Endodermal cell (in vitro differentiated cells): ENCODE results near the gene RPL18. TPM values are rescaled to one million over a fixed set of nuclear protein-coding genes. Genes with fewer than 3 reads are reported as not detected.

Experiments used
- DNase-seq: peaks from one replicate; pipeline ENCODE4 v3.0.0-alpha.2; 2017
- H3K27ac ChIP-seq: 2 replicates; pipeline ENCODE4 v1.5.1; 2013; ENCODE audit warnings: mild to moderate bottlenecking, low read depth, low read length, moderate library complexity
- H3K27me3 ChIP-seq: 2 replicates; pipeline ENCODE4 v1.6.1; 2013; ENCODE audit warnings: mild to moderate bottlenecking, low read length, moderate library complexity; ENCODE audit not compliant: insufficient read depth, control insufficient read depth, poor library complexity, severe bottlenecking
- H3K36me3 ChIP-seq: 2 replicates; pipeline ENCODE4 v1.7.0; 2013; ENCODE audit warnings: mild to moderate bottlenecking, low read length, moderate library complexity; ENCODE audit not compliant: control insufficient read depth, insufficient read depth
- H3K4me1 ChIP-seq: one replicate; pipeline ENCODE4 v1.7.0; 2013; ENCODE audit warnings: low read length; ENCODE audit not compliant: control insufficient read depth, insufficient read depth
- H3K4me3 ChIP-seq: 2 replicates; pipeline ENCODE4 v1.5.1; 2013; ENCODE audit warnings: mild to moderate bottlenecking, low read length, moderate library complexity
- H3K9ac ChIP-seq: 2 replicates; pipeline ENCODE4 v1.6.1; 2013; ENCODE audit warnings: mild to moderate bottlenecking, low read length, moderate library complexity; ENCODE audit not compliant: poor library complexity, severe bottlenecking; ENCODE audit errors: extremely low read depth
- H3K9me3 ChIP-seq: 2 replicates; pipeline ENCODE4 v1.6.1; 2013; ENCODE audit warnings: mild to moderate bottlenecking, low read length, moderate library complexity; ENCODE audit not compliant: control insufficient read depth
- H3K27ac Mint-ChIP-seq: 2 replicates; pipeline ENCODE4 v1.8.0; 2020; ENCODE audit warnings: mixed read lengths
- H3K27me3 Mint-ChIP-seq: 2 replicates; pipeline ENCODE4 v1.8.0; 2021; ENCODE audit warnings: mild to moderate bottlenecking, mixed read lengths; ENCODE audit not compliant: insufficient read depth
- H3K36me3 Mint-ChIP-seq: 2 replicates; pipeline ENCODE4 v1.8.0; 2020; ENCODE audit warnings: low read depth, mixed read lengths
- H3K4me1 Mint-ChIP-seq: 2 replicates; pipeline ENCODE4 v1.8.0; 2020; ENCODE audit warnings: mixed read lengths
- H3K4me3 Mint-ChIP-seq: 2 replicates; pipeline ENCODE4 v1.8.0; 2020; ENCODE audit warnings: mild to moderate bottlenecking, moderate library complexity, mixed read lengths
- H3K9me3 Mint-ChIP-seq: 2 replicates; pipeline ENCODE4 v1.8.0; 2020; ENCODE audit warnings: mild to moderate bottlenecking, mixed read lengths
- WGBS, 2 experiments: methylation state at CpG; one replicate each; pipeline versions ENCODE4 v1.1.5 to v1.1.7; 2013; ENCODE audit warnings: missing lambda C conversion rate in 2 of 2, mixed read lengths in 1 of 2; ENCODE audit not compliant: insufficient coverage in 1 of 2, insufficient read length in 1 of 2; 5-methylcytosine and 5-hydroxymethylcytosine counted together
- total RNA-seq, 2 donors: library from RNA; stranded (reverse); fragmentation: NEBNext Ultra II Directional in 1 of 2; extraction: Animal tissue kit (Norgen Biotek cat#: 25700) in 1 of 2; gene quantifications; 2 replicates in 1 of 2; 3 replicates in 1 of 2; pipeline ENCODE4 v1.2.1, GENCODE V29; 2021
- TF ChIP-seq, protein P1 (sequence below): fragments of 200-600 bp; sonication (generic); conservative IDR thresholded peaks from 2 replicates; pipeline ENCODE4 v1.5.0; 2021; ENCODE audit warnings: antibody characterized with exemption, mild to moderate bottlenecking

The RPL18 gene
- total RNA-seq, 2 donors from 2014 or later, result 1,531 to 1,574 TPM

DNA sequence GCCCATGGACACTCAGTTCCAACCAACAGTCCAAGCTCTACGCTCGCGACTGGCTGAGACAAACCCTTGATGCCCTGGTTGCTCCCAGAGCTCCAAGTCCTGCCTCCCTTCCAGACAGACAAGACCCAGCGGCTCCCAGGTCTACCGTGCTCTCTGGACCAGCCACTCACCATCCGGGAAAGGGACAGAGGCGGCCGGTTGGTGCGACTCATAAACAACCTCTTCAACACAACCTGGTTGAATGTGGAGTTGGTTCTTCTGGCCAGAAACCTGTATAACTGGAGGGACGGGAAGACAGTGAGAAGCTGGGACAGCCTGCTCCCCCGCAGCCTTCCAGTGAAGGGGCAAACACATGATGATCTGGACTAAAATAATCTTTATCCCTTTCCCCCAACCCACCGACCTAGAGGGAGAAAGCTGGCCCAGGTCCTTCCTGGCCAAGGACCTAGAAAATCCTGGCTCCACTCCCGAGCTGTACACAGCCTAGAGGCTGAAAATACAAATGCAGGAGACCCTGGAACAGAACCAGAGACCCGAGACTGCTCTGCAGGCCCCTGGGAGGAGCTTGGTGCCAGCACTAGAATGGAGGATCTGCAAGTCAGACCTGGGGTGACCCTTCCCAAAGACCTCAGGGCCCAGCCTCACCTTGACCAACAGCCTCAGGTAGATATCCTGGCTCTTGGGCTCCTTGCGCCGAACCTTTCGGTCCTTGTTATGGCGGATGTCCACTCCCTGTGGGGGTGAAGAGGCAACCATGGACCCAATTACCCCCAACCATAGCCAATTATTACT is 1.6 kb downstream of the RPL18 start:
- peaks cover 34% of the 10 kb centered on the region for H3K36me3 Mint-ChIP-seq
- Histone ChIP-seq H3K4me3 (peak overlapping the region; percentile 100), H3K36me3 (peaks cover 33% of the 10 kb centered on the region), H3K27me3 (no peaks in the 10 kb centered on the region), H3K9me3 (no peaks in the 10 kb centered on the region), H3K4me1 (peaks cover 27% of the 10 kb centered on the region), H3K9ac (peak overlapping the region; percentile 100), H3K27ac (no peak overlapping the region)
- peaks cover 33% of the 10 kb centered on the region for H3K4me1 Mint-ChIP-seq
- DNase-seq, result peak; percentile 44
- H3K27ac Mint-ChIP-seq, result peak overlapping the region; percentile 97
- H3K27me3 Mint-ChIP-seq, result no peaks in the 10 kb centered on the region
- H3K4me3 Mint-ChIP-seq, result peak overlapping the region; percentile 99
- no peaks in the 10 kb centered on the region for H3K9me3 Mint-ChIP-seq
- TF ChIP-seq, protein P1, sequence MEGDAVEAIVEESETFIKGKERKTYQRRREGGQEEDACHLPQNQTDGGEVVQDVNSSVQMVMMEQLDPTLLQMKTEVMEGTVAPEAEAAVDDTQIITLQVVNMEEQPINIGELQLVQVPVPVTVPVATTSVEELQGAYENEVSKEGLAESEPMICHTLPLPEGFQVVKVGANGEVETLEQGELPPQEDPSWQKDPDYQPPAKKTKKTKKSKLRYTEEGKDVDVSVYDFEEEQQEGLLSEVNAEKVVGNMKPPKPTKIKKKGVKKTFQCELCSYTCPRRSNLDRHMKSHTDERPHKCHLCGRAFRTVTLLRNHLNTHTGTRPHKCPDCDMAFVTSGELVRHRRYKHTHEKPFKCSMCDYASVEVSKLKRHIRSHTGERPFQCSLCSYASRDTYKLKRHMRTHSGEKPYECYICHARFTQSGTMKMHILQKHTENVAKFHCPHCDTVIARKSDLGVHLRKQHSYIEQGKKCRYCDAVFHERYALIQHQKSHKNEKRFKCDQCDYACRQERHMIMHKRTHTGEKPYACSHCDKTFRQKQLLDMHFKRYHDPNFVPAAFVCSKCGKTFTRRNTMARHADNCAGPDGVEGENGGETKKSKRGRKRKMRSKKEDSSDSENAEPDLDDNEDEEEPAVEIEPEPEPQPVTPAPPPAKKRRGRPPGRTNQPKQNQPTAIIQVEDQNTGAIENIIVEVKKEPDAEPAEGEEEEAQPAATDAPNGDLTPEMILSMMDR, result no peak
- WGBS, 2 experiments, result 75 to 92% methylated on average over 5 to 18 of the region's 18 CpGs

DNA sequence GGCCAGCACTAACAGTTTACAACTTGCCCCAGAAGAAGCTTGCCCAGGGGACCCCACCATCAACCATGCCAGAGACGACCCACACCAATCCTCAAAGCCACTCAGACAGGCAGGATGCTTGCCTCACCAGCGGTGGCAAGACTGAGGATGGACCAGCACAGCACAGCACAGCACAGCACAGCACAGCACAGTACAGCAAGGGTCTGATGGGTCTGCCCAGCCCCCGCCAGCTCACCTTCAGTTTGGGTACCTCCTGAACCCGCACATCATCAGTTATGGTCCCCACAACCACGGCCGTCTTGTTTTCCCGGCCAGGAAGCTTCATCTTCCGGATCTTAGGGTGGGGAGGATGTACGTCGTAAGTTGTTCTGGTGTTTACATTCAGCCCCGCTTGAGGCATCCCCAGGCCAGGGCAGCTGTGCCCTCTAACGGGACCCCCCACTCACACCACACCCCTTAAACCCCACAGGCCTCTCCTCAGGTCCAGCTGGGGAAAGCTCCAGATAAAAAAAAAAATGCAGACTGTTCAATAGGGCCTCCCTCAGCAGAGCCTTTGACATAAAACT is 2.4 kb downstream of the RPL18 start:
- Mint-ChIP-seq H3K36me3 (peaks cover 34% of the 10 kb centered on the region), H3K27ac (peak overlapping the region; percentile 97), H3K27me3 (no peaks in the 10 kb centered on the region), H3K4me3 (peak overlapping the region; percentile 99), H3K9me3 (no peaks in the 10 kb centered on the region), H3K4me1 (peaks cover 33% of the 10 kb centered on the region)
- TF ChIP-seq, protein P1, result no peak
- Histone ChIP-seq H3K4me3 (peak overlapping the region; percentile 100), H3K36me3 (peaks cover 33% of the 10 kb centered on the region), H3K9me3 (no peaks in the 10 kb centered on the region), H3K4me1 (peaks cover 27% of the 10 kb centered on the region), H3K9ac (peak overlapping the region; percentile 100), H3K27me3 (no peaks in the 10 kb centered on the region), H3K27ac (no peak overlapping the region)
- 91 to 100% methylated on average over 1 to 12 of the region's 12 CpGs for WGBS, 2 experiments
- peak; percentile 45 for DNase-seq

DNA sequence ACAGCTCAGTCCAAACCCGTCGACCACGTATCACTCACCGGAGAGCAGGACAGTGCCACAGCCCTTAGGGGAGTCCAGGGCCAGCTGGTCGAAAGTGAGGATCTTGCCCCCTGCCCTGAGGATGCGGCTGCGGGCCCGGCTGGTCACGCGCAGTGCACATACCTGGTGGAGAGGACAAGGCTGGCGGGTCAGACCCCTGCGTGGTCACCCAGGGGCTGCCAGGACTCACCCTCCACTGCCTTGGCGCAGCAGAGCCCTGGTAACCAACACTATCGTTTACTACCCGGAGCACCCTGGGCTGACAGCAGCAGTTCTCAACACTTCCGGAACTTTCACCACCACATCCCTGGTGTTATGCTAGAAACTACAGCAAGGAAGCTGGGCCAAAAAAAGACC is 2.9 kb downstream of the RPL18 start:
- Mint-ChIP-seq H3K36me3 (peaks cover 34% of the 10 kb centered on the region), H3K9me3 (no peaks in the 10 kb centered on the region), H3K27ac (peak overlapping the region; percentile 97), H3K4me1 (peaks cover 33% of the 10 kb centered on the region), H3K4me3 (peak overlapping the region; percentile 99), H3K27me3 (no peaks in the 10 kb centered on the region)
- Histone ChIP-seq H3K4me3 (peak overlapping the region; percentile 100), H3K27me3 (no peaks in the 10 kb centered on the region), H3K9ac (peak overlapping the region; percentile 15), H3K27ac (no peak overlapping the region), H3K9me3 (no peaks in the 10 kb centered on the region), H3K4me1 (peaks cover 27% of the 10 kb centered on the region), H3K36me3 (peaks cover 33% of the 10 kb centered on the region)
- no peak for DNase-seq
- whole genome bisulfite sequencing, 2 experiments, result 85 to 94% methylated on average over 10 to 16 of the region's 16 CpGs
- TF ChIP-seq, protein P1, result no peak
